SH-SY5Y (cell line): ENCODE measurements around the gene STON2.

Experiments
- GATA2 ChIP-seq: IDR thresholded peaks from 2 replicates; pipeline ENCODE4 v1.6.1; 2011; ENCODE audit warnings: mild to moderate bottlenecking, low read depth, low read length
- GATA3 ChIP-seq: IDR thresholded peaks from 2 replicates; pipeline ENCODE4 v1.6.1; 2011; ENCODE audit warnings: low read depth, mild to moderate bottlenecking, low read length, moderate library complexity

DNA sequence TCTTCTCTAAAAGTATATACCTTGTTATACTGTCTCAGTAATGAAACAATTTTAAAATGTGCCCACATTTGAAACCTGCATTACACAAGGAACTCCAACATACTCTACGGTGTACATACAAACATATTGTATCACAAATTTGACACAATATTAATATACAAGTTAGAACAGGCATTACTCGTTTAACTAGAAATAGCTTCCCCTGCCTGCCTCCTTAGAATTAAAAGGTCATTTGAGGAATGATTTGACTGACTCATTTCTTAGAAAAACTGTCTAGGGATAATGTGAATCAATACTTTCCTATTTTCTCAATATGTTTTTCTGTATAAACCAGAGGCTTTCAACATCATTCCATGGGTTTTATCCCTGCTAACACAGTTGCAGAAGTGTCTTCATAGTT is 73.7 kb downstream of the STON2 start:
- TF ChIP-seq GATA3 = no peak
- TF ChIP-seq GATA2 = no peak
